GM23338 (cell line): ENCODE data around the gene CNN2. TPM values are rescaled to one million over a fixed set of nuclear protein-coding genes. Genes with fewer than 3 reads are reported as not detected.

Source experiments
- ATAC-seq: fragments of 200-7000 bp; cut with Tn5 transposase; 3 replicates; pipeline ENCODE4 v1.9.1; 2020
- DNase-seq: peaks from one replicate; pipeline ENCODE4 v3.0.0-alpha.2; 2015; ENCODE audit warnings: low spot score
- H2AFZ ChIP-seq: fragments of 200-600 bp; sonication (generic); 2 replicates; pipeline ENCODE4 v1.8.0; 2016; ENCODE audit warnings: antibody characterized with exemption, mild to moderate bottlenecking, moderate library complexity
- H3F3A ChIP-seq: fragments of 200-600 bp; sonication (generic); replicated peaks from 2 replicates; pipeline ENCODE4 v1.8.0; 2017; ENCODE audit warnings: antibody characterized with exemption, mixed run types, low read depth
- H3K27ac ChIP-seq: fragments of 200-600 bp; sonication (generic); 2 replicates; pipeline ENCODE4 v1.6.1; 2016; ENCODE audit warnings: low read depth
- H3K27me3 ChIP-seq: fragments of 200-600 bp; sonication (generic); 2 replicates; pipeline ENCODE4 v1.8.0; 2016; ENCODE audit warnings: mild to moderate bottlenecking, mixed run types, moderate library complexity; ENCODE audit not compliant: insufficient read depth
- H3K36me3 ChIP-seq: fragments of 200-600 bp; sonication (generic); 2 replicates; pipeline ENCODE4 v1.8.0; 2016; ENCODE audit warnings: mild to moderate bottlenecking; ENCODE audit not compliant: insufficient read depth
- H3K4me1 ChIP-seq: fragments of 200-600 bp; sonication (generic); 2 replicates; pipeline ENCODE4 v1.8.0; 2016; ENCODE audit warnings: mild to moderate bottlenecking, moderate library complexity; ENCODE audit not compliant: insufficient read depth
- H3K4me2 ChIP-seq: fragments of 200-600 bp; sonication (generic); 2 replicates; pipeline ENCODE4 v1.7.1; 2017; ENCODE audit warnings: mixed run types
- H3K4me3 ChIP-seq: fragments of 200-600 bp; sonication (generic); 2 replicates; pipeline ENCODE4 v1.6.1; 2016; ENCODE audit warnings: mixed run types
- H3K79me2 ChIP-seq: fragments of 200-600 bp; sonication (generic); replicated peaks from 2 replicates; pipeline ENCODE4 v1.8.0; 2017; ENCODE audit warnings: mild to moderate bottlenecking; ENCODE audit not compliant: insufficient read depth
- H3K9me2 ChIP-seq: fragments of 200-600 bp; sonication (generic); 2 replicates; pipeline ENCODE4 v1.8.0; 2017; ENCODE audit not compliant: insufficient read depth
- H4K20me1 ChIP-seq: fragments of 200-600 bp; sonication (generic); replicated peaks from 2 replicates; pipeline ENCODE4 v1.8.0; 2017; ENCODE audit warnings: mild to moderate bottlenecking; ENCODE audit not compliant: insufficient read depth
- H3K27ac Mint-ChIP-seq: 2 replicates; pipeline ENCODE4 v1.8.0; 2020; ENCODE audit warnings: inconsistent platforms, mild to moderate bottlenecking, moderate library complexity, mixed read lengths
- H3K27me3 Mint-ChIP-seq: 3 replicates; pipeline ENCODE4 v1.8.0; 2022; ENCODE audit warnings: low read depth, mild to moderate bottlenecking, moderate library complexity, mixed read lengths, inconsistent platforms; ENCODE audit not compliant: insufficient read depth, poor library complexity
- H3K36me3 Mint-ChIP-seq: 3 replicates; pipeline ENCODE4 v1.8.0; 2021; ENCODE audit warnings: low read depth, mild to moderate bottlenecking, inconsistent platforms, moderate library complexity, mixed read lengths
- H3K4me1 Mint-ChIP-seq: 3 replicates; pipeline ENCODE4 v1.8.0; 2020; ENCODE audit warnings: mild to moderate bottlenecking, inconsistent platforms, mixed read lengths
- H3K4me3 Mint-ChIP-seq: 3 replicates; pipeline ENCODE4 v1.8.0; 2021; ENCODE audit warnings: moderate library complexity, mild to moderate bottlenecking, inconsistent platforms, mixed read lengths
- H3K9me3 Mint-ChIP-seq: 3 replicates; pipeline ENCODE4 v1.8.0; 2020; ENCODE audit warnings: moderate library complexity, mild to moderate bottlenecking, inconsistent platforms, mixed read lengths
- CREB1 ChIP-seq: fragments of 250-450 bp; sonication (Bioruptor Pico); IDR thresholded peaks from 2 replicates; pipeline ENCODE4 v1.5.0; 2020; ENCODE audit warnings: low read depth, mild to moderate bottlenecking, moderate library complexity
- JUNB ChIP-seq: IDR thresholded peaks from one replicate; pipeline ENCODE4 v1.6.1; 2016; ENCODE audit warnings: antibody characterized with exemption; ENCODE audit not compliant: unreplicated experiment
- POLR2AphosphoS5 ChIP-seq: IDR thresholded peaks from 2 replicates; pipeline ENCODE4 v1.6.1; 2016; ENCODE audit warnings: antibody characterized with exemption, low read depth
- STAT1 ChIP-seq: IDR thresholded peaks from one replicate; pipeline ENCODE4 v1.6.1; 2016; ENCODE audit warnings: antibody characterized with exemption; ENCODE audit not compliant: unreplicated experiment
- ZNF114 ChIP-seq: fragments of 250-450 bp; sonication (Bioruptor Pico); IDR thresholded peaks from 2 replicates; pipeline ENCODE4 v1.5.0; 2020; ENCODE audit warnings: mild to moderate bottlenecking, moderate library complexity
- ZNF331 ChIP-seq: fragments of 250-450 bp; sonication (Bioruptor Pico); IDR thresholded peaks from 2 replicates; pipeline ENCODE4 v1.5.0; 2020; ENCODE audit warnings: low read depth, mild to moderate bottlenecking, moderate library complexity
- polyA plus RNA-seq: library from polyadenylated mRNA; unstranded; fragments of >200 nt; fragmentation: Nextera tagmentation; extraction: Ambion mirVana; gene quantifications from 2 replicates; pipeline ENCODE4 v1.2.1, GENCODE V29; 2016
- total RNA-seq: library from RNA; depleted of rRNA; stranded (reverse); fragments of >200 nt; shearing (Covaris generic); gene quantifications from 2 replicates; pipeline ENCODE4 v1.2.3, GENCODE V29; 2014
- TF ChIP-seq, protein P1 (sequence below): IDR thresholded peaks from one replicate; pipeline ENCODE4 v1.6.1; 2018; ENCODE audit warnings: antibody characterized with exemption; ENCODE audit not compliant: unreplicated experiment
- TF ChIP-seq, protein P2 (sequence below), 2 experiments: fragments of 200-600 bp in 1 of 2; sonication (generic) in 1 of 2; conservative IDR thresholded peaks; 2 replicates each; pipeline versions ENCODE4 v1.5.1 to v1.6.1; 2016 to 2017; ENCODE audit warnings: antibody characterized with exemption in 2 of 2, low read depth in 2 of 2, mild to moderate bottlenecking in 2 of 2, moderate library complexity in 1 of 2
- TF ChIP-seq, protein P3 (sequence below): IDR thresholded peaks from 2 replicates; pipeline ENCODE4 v1.6.1; 2016; ENCODE audit warnings: antibody characterized with exemption

CNN2 gene
- total and polyA plus RNA-seq, 2 experiments from 2014 or later: 330 to 392 TPM

DNA sequence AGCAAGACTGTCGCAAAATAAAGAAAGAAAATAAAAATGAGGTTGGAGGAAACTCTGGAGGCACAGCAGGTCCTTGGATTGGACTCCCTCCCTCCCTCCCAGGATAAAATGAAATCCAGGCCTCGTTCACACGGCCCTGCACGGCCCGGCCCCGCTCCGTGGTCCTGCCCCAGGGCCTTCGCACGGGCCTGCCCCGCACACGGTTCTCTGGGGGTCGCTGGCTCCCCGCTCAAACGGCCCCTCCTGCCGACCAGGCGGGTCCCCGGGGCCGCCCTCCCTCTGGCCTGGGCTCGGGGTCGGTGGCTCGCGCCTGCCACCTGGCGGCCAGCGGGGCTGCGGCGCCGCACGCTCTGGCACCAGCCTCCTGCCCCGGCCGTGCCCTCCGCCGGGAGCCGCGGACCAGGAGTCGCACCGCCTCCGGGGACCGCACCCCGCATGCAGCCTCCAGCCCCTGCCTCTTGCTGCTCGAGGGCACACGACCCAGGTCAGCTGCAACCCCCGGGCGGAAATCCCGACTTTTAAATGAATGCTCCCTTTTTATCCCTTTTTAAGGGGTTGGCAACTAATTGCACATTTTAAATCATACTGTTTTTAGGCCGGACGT, 43.7 kb upstream of the CNN2 start:
- peaks cover 7% of the 10 kb centered on the region; the same call in 1 of the 2 replicates for H3K4me1 ChIP-seq
- peaks cover 30% of the 10 kb centered on the region for H3K27me3 Mint-ChIP-seq
- ATAC-seq (peak; percentile 77), DNase-seq (peak; percentile 83)
- H3K4me3 Mint-ChIP-seq: no peak overlapping the region
- TF ChIP-seq CREB1 (CRISPR knock-in tag): 0 out of 2 replicates have a peak, but pooled peaks have one; percentile 4
- TF ChIP-seq, protein P1, sequence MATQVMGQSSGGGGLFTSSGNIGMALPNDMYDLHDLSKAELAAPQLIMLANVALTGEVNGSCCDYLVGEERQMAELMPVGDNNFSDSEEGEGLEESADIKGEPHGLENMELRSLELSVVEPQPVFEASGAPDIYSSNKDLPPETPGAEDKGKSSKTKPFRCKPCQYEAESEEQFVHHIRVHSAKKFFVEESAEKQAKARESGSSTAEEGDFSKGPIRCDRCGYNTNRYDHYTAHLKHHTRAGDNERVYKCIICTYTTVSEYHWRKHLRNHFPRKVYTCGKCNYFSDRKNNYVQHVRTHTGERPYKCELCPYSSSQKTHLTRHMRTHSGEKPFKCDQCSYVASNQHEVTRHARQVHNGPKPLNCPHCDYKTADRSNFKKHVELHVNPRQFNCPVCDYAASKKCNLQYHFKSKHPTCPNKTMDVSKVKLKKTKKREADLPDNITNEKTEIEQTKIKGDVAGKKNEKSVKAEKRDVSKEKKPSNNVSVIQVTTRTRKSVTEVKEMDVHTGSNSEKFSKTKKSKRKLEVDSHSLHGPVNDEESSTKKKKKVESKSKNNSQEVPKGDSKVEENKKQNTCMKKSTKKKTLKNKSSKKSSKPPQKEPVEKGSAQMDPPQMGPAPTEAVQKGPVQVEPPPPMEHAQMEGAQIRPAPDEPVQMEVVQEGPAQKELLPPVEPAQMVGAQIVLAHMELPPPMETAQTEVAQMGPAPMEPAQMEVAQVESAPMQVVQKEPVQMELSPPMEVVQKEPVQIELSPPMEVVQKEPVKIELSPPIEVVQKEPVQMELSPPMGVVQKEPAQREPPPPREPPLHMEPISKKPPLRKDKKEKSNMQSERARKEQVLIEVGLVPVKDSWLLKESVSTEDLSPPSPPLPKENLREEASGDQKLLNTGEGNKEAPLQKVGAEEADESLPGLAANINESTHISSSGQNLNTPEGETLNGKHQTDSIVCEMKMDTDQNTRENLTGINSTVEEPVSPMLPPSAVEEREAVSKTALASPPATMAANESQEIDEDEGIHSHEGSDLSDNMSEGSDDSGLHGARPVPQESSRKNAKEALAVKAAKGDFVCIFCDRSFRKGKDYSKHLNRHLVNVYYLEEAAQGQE: no peak
- no peak for TF ChIP-seq STAT1
- no peak for TF ChIP-seq ZNF114
- no peak for TF ChIP-seq ZNF331 (CRISPR knock-in tag)
- TF ChIP-seq, protein P2, sequence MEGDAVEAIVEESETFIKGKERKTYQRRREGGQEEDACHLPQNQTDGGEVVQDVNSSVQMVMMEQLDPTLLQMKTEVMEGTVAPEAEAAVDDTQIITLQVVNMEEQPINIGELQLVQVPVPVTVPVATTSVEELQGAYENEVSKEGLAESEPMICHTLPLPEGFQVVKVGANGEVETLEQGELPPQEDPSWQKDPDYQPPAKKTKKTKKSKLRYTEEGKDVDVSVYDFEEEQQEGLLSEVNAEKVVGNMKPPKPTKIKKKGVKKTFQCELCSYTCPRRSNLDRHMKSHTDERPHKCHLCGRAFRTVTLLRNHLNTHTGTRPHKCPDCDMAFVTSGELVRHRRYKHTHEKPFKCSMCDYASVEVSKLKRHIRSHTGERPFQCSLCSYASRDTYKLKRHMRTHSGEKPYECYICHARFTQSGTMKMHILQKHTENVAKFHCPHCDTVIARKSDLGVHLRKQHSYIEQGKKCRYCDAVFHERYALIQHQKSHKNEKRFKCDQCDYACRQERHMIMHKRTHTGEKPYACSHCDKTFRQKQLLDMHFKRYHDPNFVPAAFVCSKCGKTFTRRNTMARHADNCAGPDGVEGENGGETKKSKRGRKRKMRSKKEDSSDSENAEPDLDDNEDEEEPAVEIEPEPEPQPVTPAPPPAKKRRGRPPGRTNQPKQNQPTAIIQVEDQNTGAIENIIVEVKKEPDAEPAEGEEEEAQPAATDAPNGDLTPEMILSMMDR (conservative IDR thresholded peaks at IDR 0.05; ENCODE audit: low read depth in 2 of 2): peak; percentile 66 to 90
- H2AFZ ChIP-seq: no peak overlapping the region
- H3K4me2 ChIP-seq: peak overlapping the region; percentile 55; the same call in 1 of the 2 replicates
- H3K79me2 ChIP-seq: peaks cover 9% of the 10 kb centered on the region
- H3K4me3 ChIP-seq: peak overlapping the region; percentile 38; the same call in 1 of the 2 replicates
- no peaks in the 10 kb centered on the region for H3K9me2 ChIP-seq
- 0 out of 2 replicates have a peak, but pooled peaks cover 5% of the 10 kb centered on the region for H3K36me3 ChIP-seq
- no peak overlapping the region for H3K27ac ChIP-seq
- H3K27ac Mint-ChIP-seq: no peak overlapping the region
- H4K20me1 ChIP-seq: no peaks in the 10 kb centered on the region
- no peaks in the 10 kb centered on the region for H3K27me3 ChIP-seq
- peaks cover 21% of the 10 kb centered on the region for H3K36me3 Mint-ChIP-seq
- peaks cover 29% of the 10 kb centered on the region for H3F3A ChIP-seq
- H3K4me1 Mint-ChIP-seq: peaks cover 15% of the 10 kb centered on the region; the same call in 2 of the 3 replicates
- no peaks in the 10 kb centered on the region for H3K9me3 Mint-ChIP-seq

DNA sequence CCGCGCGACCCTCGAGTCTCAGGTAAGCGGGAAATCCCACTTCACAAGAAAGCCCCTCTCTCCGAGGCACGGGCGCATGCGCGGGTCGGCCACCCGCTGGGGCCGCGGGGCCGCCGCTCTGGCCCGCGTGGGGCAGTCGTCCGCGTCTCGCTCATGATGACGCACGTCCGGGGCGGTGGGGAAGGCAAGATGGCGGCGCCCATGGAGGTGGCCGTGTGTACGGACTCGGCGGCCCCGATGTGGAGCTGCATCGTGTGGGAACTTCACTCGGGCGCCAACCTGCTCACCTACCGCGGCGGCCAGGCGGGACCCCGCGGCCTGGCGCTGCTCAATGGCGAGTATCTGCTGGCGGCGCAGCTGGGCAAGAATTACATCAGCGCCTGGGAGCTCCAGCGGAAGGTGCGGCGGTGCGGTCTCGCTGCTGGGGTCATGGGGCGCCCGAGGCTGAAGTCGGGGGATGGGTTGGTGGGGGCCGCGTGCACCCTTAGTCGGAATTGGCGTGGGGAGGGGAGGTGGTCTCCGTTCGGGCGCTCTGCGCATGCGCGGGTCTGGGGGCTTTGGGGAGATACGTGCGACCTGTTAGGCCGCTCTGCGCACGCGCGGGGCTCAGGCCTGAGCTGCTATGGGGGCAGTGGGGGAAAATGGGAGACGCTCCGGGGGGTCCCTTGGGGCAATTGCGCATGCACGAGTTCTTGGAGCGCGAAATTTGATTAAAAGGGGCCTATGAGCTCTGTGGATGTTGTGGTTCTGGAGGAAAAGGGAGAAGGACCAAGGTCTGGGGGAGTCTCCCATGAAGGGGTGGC, 42.0 kb upstream of the CNN2 start, which contains the start of gene WDR18:
WDR18 (plus strand) TSS at position 181 of the 803 bp plus-strand sequence; CDS start at position 190, 9 bp downstream.
- H3K4me3 Mint-ChIP-seq: peak within 1 kb of the TSS; percentile 95
- no peaks in the 10 kb centered on the region for H3K9me3 Mint-ChIP-seq
- no peaks in the 10 kb centered on the region for H3K27me3 ChIP-seq
- no peak within 1 kb of the TSS for H2AFZ ChIP-seq
- peak within 1 kb of the TSS; percentile 87 for H3K4me2 ChIP-seq
- H3K27me3 Mint-ChIP-seq: peaks cover 33% of the 10 kb centered on the region
- H3K27ac Mint-ChIP-seq: peak within 1 kb of the TSS; percentile 100
- H3K79me2 ChIP-seq: peaks cover 9% of the 10 kb centered on the region
- peaks cover 18% of the 10 kb centered on the region; the same call in 2 of the 3 replicates for H3K4me1 Mint-ChIP-seq
- TF ChIP-seq, protein P3, sequence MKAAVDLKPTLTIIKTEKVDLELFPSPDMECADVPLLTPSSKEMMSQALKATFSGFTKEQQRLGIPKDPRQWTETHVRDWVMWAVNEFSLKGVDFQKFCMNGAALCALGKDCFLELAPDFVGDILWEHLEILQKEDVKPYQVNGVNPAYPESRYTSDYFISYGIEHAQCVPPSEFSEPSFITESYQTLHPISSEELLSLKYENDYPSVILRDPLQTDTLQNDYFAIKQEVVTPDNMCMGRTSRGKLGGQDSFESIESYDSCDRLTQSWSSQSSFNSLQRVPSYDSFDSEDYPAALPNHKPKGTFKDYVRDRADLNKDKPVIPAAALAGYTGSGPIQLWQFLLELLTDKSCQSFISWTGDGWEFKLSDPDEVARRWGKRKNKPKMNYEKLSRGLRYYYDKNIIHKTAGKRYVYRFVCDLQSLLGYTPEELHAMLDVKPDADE: peak; percentile 85; the same call in 1 of the 2 replicates
- TF ChIP-seq CREB1 (CRISPR knock-in tag) (peak; percentile 96), POLR2AphosphoS5 (peak; percentile 66), JUNB (no peak)
- peak within 1 kb of the TSS; percentile 98 for H3K4me3 ChIP-seq
- H3F3A ChIP-seq: peaks cover 29% of the 10 kb centered on the region
- ATAC-seq (peak; percentile 61), DNase-seq (peak; percentile 93)
- no peaks in the 10 kb centered on the region for H3K9me2 ChIP-seq
- 0 out of 2 replicates have a peak, but pooled peaks cover 5% of the 10 kb centered on the region for H3K36me3 ChIP-seq
- no peaks in the 10 kb centered on the region for H4K20me1 ChIP-seq
- peak within 1 kb of the TSS; percentile 99 for H3K27ac ChIP-seq
- peaks cover 32% of the 10 kb centered on the region for H3K36me3 Mint-ChIP-seq
- peaks cover 7% of the 10 kb centered on the region; the same call in 1 of the 2 replicates for H3K4me1 ChIP-seq
